ENCODE data around the gene RNASEH1. TPM values are rescaled to one million over a fixed set of nuclear protein-coding genes. Genes with fewer than 3 reads are reported as not detected.
"Not testable (repeated sequence)": the region's sequence is repeated elsewhere in the genome, so short reads cannot be mapped to it uniquely, and the experiment has no call there.

RNASEH1 gene
- total and polyA plus RNA-seq, 2 experiments from 2014 or later: 15.3 to 25.6 TPM

GRCh38 chr2:3581367-3582262, 23.5 kb upstream of the RNASEH1 start:
- H3K79me2 ChIP-seq: peaks cover 46% of the 10 kb centered on the region
- no peak overlapping the region for H3K27ac ChIP-seq
- H3K9me2 ChIP-seq (replicated peaks; ENCODE audit: insufficient read depth): no peaks in the 10 kb centered on the region
- no peak overlapping the region for H3K4me2 ChIP-seq
- H2AFZ ChIP-seq: no peak overlapping the region
- H3K36me3 ChIP-seq (replicated peaks; ENCODE audit: insufficient read depth, low read depth): peaks cover 8% of the 10 kb centered on the region
- DNase-seq (ENCODE audit: low spot score): no peak
- WGBS (ENCODE audit: low lambda C conversion rate, missing lambda C conversion rate): 91% methylated on average over 13 of the region's 13 CpGs
- no peak overlapping the region for H3K4me3 ChIP-seq
- peaks cover 40% of the 10 kb centered on the region for H4K20me1 ChIP-seq (ENCODE audit: insufficient read depth, poor library complexity, severe bottlenecking)
- H3K9me3 ChIP-seq (ENCODE audit: low read depth): no peaks in the 10 kb centered on the region
- no peaks in the 10 kb centered on the region for H3K27me3 ChIP-seq
- TF ChIP-seq CTCF (IDR thresholded peaks at IDR 0.05; ENCODE audit: poor library complexity) (no peak), EZH2phosphoT487 (IDR thresholded peaks at IDR 0.05; ENCODE audit: low read depth, severe bottlenecking, unreplicated experiment) (no peak), EZH2 (IDR thresholded peaks at IDR 0.05; ENCODE audit: borderline replicate concordance) (no peak)
- peaks cover 40% of the 10 kb centered on the region for H3K4me1 ChIP-seq (ENCODE audit: insufficient read depth)

GRCh38 chr2:3580449-3580848, 22.3 kb upstream of the RNASEH1 start:
- H4K20me1 ChIP-seq (ENCODE audit: insufficient read depth, poor library complexity, severe bottlenecking): peaks cover 50% of the 10 kb centered on the region
- peaks cover 58% of the 10 kb centered on the region for H3K79me2 ChIP-seq
- TF ChIP-seq CTCF (IDR thresholded peaks at IDR 0.05; ENCODE audit: poor library complexity) (no peak), EZH2phosphoT487 (IDR thresholded peaks at IDR 0.05; ENCODE audit: low read depth, severe bottlenecking, unreplicated experiment) (no peak), EZH2 (IDR thresholded peaks at IDR 0.05; ENCODE audit: borderline replicate concordance) (no peak)
- WGBS (ENCODE audit: low lambda C conversion rate, missing lambda C conversion rate): 97% methylated on average over 5 of the region's 5 CpGs
- H3K9me2 ChIP-seq (replicated peaks; ENCODE audit: insufficient read depth): no peaks in the 10 kb centered on the region
- H3K27me3 ChIP-seq: no peaks in the 10 kb centered on the region
- H3K36me3 ChIP-seq (replicated peaks; ENCODE audit: insufficient read depth, low read depth): peaks cover 11% of the 10 kb centered on the region
- no peak overlapping the region for H3K4me3 ChIP-seq
- no peak overlapping the region for H2AFZ ChIP-seq
- H3K4me2 ChIP-seq: no peak overlapping the region
- no peak overlapping the region for H3K27ac ChIP-seq
- no peaks in the 10 kb centered on the region for H3K9me3 ChIP-seq (ENCODE audit: low read depth)
- peaks cover 38% of the 10 kb centered on the region for H3K4me1 ChIP-seq (ENCODE audit: insufficient read depth)
- DNase-seq (ENCODE audit: low spot score): no peak

GRCh38 chr2:3578987-3579386, 20.9 kb upstream of the RNASEH1 start:
- no peak for TF ChIP-seq CTCF (IDR thresholded peaks at IDR 0.05; ENCODE audit: poor library complexity)
- no peak for TF ChIP-seq EZH2phosphoT487 (IDR thresholded peaks at IDR 0.05; ENCODE audit: low read depth, severe bottlenecking, unreplicated experiment)
- no peak for TF ChIP-seq EZH2 (IDR thresholded peaks at IDR 0.05; ENCODE audit: borderline replicate concordance)
- H3K79me2 ChIP-seq: peaks cover 60% of the 10 kb centered on the region
- DNase-seq (ENCODE audit: low spot score): no peak
- no peak overlapping the region for H2AFZ ChIP-seq
- H3K4me3 ChIP-seq: no peak overlapping the region
- H3K27ac ChIP-seq: peak overlapping the region; percentile 3
- H3K9me2 ChIP-seq (replicated peaks; ENCODE audit: insufficient read depth): no peaks in the 10 kb centered on the region
- no peaks in the 10 kb centered on the region for H3K9me3 ChIP-seq (ENCODE audit: low read depth)
- H3K27me3 ChIP-seq: no peaks in the 10 kb centered on the region
- 93% methylated on average over 5 of the region's 5 CpGs for WGBS (ENCODE audit: low lambda C conversion rate, missing lambda C conversion rate)
- H3K4me2 ChIP-seq: peak overlapping the region; percentile 96
- peaks cover 31% of the 10 kb centered on the region for H3K4me1 ChIP-seq (ENCODE audit: insufficient read depth)
- peaks cover 50% of the 10 kb centered on the region for H4K20me1 ChIP-seq (ENCODE audit: insufficient read depth, poor library complexity, severe bottlenecking)
- H3K36me3 ChIP-seq (replicated peaks; ENCODE audit: insufficient read depth, low read depth): peaks cover 11% of the 10 kb centered on the region

GRCh38 chr2:3576263-3576630, 18.1 kb upstream of the RNASEH1 start:
- H4K20me1 ChIP-seq (ENCODE audit: insufficient read depth, poor library complexity, severe bottlenecking): peaks cover 50% of the 10 kb centered on the region
- DNase-seq (ENCODE audit: low spot score): not testable (repeated sequence)

More at GRCh38 chr2:3576263-3576630, 18.1 kb upstream of the RNASEH1 start:
- not testable (repeated sequence) for H3K27me3 ChIP-seq; H3K9me2 ChIP-seq (replicated peaks; ENCODE audit: insufficient read depth); H3K9me3 ChIP-seq (ENCODE audit: low read depth); H2AFZ ChIP-seq
- H3K27ac ChIP-seq: peak overlapping the region; percentile 96
- H3K36me3 ChIP-seq (replicated peaks; ENCODE audit: insufficient read depth, low read depth): peaks cover 11% of the 10 kb centered on the region
- H3K4me2 ChIP-seq: peak overlapping the region; percentile 96
- 64% methylated on average over 10 of the region's 10 CpGs for WGBS (ENCODE audit: low lambda C conversion rate, missing lambda C conversion rate)
- H3K4me3 ChIP-seq: peak overlapping the region; percentile 47
- peaks cover 31% of the 10 kb centered on the region for H3K4me1 ChIP-seq (ENCODE audit: insufficient read depth)
- peaks cover 59% of the 10 kb centered on the region for H3K79me2 ChIP-seq
